AG09309 (cell line): Measurements from ENCODE around the gene CD180.

ENCODE experiments used
- DNase-seq: peaks from one replicate; pipeline ENCODE4 v3.0.0-alpha.2; 2010; ENCODE audit warnings: low read depth
- H3K4me3 ChIP-seq: 2 replicates; pipeline ENCODE4 v1.5.1; 2011; ENCODE audit warnings: mild to moderate bottlenecking, low read depth, low read length, moderate library complexity; ENCODE audit not compliant: control insufficient read depth
- CTCF ChIP-seq: IDR thresholded peaks from 2 replicates; pipeline ENCODE4 v1.5.1; 2011; ENCODE audit warnings: mild to moderate bottlenecking, low read depth, low read length, inconsistent platforms; ENCODE audit not compliant: insufficient read depth, control insufficient read depth; ENCODE audit errors: missing control alignments

CD180 gene

GRCh38 chr5:67196537-67197059, at the start of gene CD180:
Gene CD180 (minus strand): TSS chr5:67196799. CDS start chr5:67196641, 158 bp downstream.
- TF ChIP-seq CTCF = no peak
- DNase-seq = no peak
- no peak within 1 kb of the TSS for H3K4me3 ChIP-seq

GRCh38 chr5:67246108-67246507, 49.5 kb upstream of the CD180 start:
- H3K4me3 ChIP-seq = no peak overlapping the region
- no peak for DNase-seq
- peak; percentile 49 for TF ChIP-seq CTCF

- no peak for TF ChIP-seq CTCF
- DNase-seq = no peak
- no peak overlapping the region for H3K4me3 ChIP-seq
Measured at GRCh38 chr5:67245259-67245846, 48.8 kb upstream of the CD180 start.

GRCh38 chr5:67244345-67244793, 47.8 kb upstream of the CD180 start:
- DNase-seq = no peak
- no peak for TF ChIP-seq CTCF
- no peak overlapping the region for H3K4me3 ChIP-seq

GRCh38 chr5:67243944-67244343, 47.3 kb upstream of the CD180 start:
- no peak overlapping the region for H3K4me3 ChIP-seq
- DNase-seq = no peak
- no peak for TF ChIP-seq CTCF

- H3K4me3 ChIP-seq = no peak overlapping the region
- TF ChIP-seq CTCF = no peak
- no peak for DNase-seq
Measured at GRCh38 chr5:67243349-67243748, 46.8 kb upstream of the CD180 start.
